ENCODE measurements around the gene UNC93A.
A peak's percentile ranks its signal among the peaks of the same experiment; 100 is the strongest.
"Not testable (repeated sequence)": the region's sequence is repeated elsewhere in the genome, so short reads cannot be mapped to it uniquely, and the experiment has no call there.

UNC93A gene

DNA sequence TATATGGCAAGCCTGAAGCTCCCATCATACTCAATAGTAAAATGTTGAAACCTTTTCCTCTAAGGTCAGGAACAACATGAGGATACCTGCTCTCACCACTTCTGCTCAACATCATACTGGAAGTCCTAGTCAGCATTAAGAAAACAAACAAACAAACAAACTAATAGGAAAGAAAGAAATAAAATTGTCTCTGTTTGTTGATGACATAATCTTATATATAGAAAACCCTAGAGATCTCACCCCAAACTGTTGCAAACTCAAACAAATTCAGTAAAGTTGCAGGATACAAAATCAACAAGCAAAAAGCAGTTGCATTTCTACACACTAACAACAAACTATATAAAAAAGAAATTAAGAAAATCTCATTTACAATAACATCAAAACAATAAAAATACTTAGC is 54.2 kb downstream of the UNC93A start:
- Histone ChIP-seq H3K36me3 (ENCODE audit: control insufficient read depth in 2 of 2, insufficient read depth in 2 of 2, low read length in 2 of 2) (no peaks in the 10 kb centered on the region), H3K4me3 (ENCODE audit: low read length in 2 of 2) (no peak overlapping the region), H3K4me1 (ENCODE audit: control insufficient read depth, insufficient read depth, low read length) (no peaks in the 10 kb centered on the region), H3K27ac (ENCODE audit: low read length) (no peak overlapping the region), H3K9ac (ENCODE audit: low read length in 2 of 2) (no peak overlapping the region), H3K9me3 (ENCODE audit: control insufficient read depth in 2 of 2, low read length in 2 of 2) (no peaks in the 10 kb centered on the region), H3K27me3 (ENCODE audit: control insufficient read depth in 1 of 2, insufficient read depth in 2 of 2, low read length in 2 of 2) (no peaks in the 10 kb centered on the region)

DNA sequence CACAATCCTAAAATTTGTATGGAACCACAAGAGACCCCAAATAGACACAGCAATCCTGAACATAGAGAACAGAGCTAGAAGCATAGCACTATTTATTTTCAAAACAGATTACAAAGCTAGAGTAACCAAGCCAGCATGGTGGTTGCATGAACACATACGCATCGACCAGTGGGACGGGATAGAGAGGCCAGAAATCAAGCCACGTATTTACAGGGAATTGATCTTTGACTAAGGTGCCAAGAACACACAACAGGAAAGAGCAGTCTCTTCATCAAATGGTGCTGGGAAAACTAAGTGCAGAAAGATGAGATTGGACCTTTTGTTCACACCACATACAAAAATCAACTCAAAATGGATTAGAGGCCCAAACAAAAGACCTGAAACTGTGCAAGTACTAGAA is 54.8 kb downstream of the UNC93A start:
- Histone ChIP-seq H3K4me1 (ENCODE audit: control insufficient read depth, insufficient read depth, low read length) (peaks cover 4% of the 10 kb centered on the region), H3K27ac (ENCODE audit: low read length) (no peak overlapping the region), H3K4me3 (ENCODE audit: low read length in 2 of 2) (no peak overlapping the region), H3K36me3 (ENCODE audit: control insufficient read depth in 2 of 2, insufficient read depth in 2 of 2, low read length in 2 of 2) (no peaks in the 10 kb centered on the region), H3K9ac (ENCODE audit: low read length in 2 of 2) (no peak overlapping the region), H3K9me3 (ENCODE audit: control insufficient read depth in 2 of 2, low read length in 2 of 2) (no peaks in the 10 kb centered on the region), H3K27me3 (ENCODE audit: control insufficient read depth in 1 of 2, insufficient read depth in 2 of 2, low read length in 2 of 2) (no peaks in the 10 kb centered on the region)

DNA sequence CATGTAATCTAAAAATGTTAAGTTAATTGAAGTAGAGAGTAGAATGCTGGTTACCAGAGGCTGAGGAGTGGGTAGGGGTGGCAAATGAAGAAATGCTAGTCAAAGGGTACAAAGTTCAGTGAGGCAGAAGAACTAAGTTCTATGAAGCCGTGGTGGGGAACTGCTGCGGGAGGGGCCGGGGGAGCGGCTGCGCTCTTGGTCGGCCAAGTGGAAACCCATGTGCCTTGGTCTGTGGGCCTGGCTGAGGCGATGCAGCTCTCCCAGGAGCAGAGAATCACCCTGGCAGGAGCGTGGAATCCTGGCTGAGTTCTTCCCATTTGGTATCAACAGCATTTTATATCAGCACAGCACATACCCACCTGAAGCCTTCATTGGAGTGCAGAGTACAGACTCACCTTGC is 56.1 kb downstream of the UNC93A start:
- Histone ChIP-seq H3K9ac (ENCODE audit: low read length in 2 of 2) (no peak overlapping the region), H3K27ac (ENCODE audit: low read length) (no peak overlapping the region), H3K36me3 (ENCODE audit: control insufficient read depth in 2 of 2, insufficient read depth in 2 of 2, low read length in 2 of 2) (no peaks in the 10 kb centered on the region), H3K4me1 (ENCODE audit: control insufficient read depth, insufficient read depth, low read length) (peaks cover 7% of the 10 kb centered on the region), H3K9me3 (ENCODE audit: control insufficient read depth in 2 of 2, low read length in 2 of 2) (no peaks in the 10 kb centered on the region), H3K4me3 (ENCODE audit: low read length in 2 of 2) (no peak overlapping the region), H3K27me3 (ENCODE audit: control insufficient read depth in 1 of 2, insufficient read depth in 2 of 2, low read length in 2 of 2) (peaks cover 0 to under 1% of the 10 kb centered on the region in 2 donors)

DNA sequence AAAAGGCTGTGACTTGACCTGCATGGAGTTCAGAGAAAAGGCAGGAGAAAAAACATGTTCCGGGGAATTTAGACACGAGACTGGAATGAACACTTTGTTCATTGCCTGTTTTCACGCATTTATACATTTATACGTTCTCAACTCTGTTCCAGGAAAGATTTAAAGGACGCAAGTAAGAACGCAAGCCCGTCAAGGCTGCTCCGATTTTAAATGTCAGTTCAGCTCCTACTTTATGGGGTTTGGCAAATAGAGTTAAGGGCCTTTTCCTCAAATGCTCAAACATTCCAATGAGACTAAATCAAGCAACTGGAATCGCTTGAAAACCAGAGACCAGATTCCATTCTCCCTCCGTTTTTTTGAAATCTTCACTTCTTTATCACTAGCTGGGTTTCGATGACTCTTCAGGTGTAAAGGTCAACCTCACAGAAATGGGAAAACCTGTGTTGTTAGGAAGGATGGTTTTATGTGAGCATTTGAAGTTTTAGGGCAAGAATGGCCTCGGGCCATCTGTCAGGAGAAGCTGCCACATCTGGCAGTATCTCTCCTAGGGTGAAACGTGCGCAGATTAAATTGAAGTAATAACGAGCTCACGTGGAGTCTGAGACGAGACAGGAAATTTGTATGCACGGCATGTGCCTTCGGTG is 58.6 kb downstream of the UNC93A start:
- no peak overlapping the region for H3K9ac ChIP-seq (ENCODE audit: low read length in 2 of 2)
- H3K36me3 ChIP-seq (ENCODE audit: control insufficient read depth in 2 of 2, insufficient read depth in 2 of 2, low read length in 2 of 2) = no peaks in the 10 kb centered on the region
- H3K9me3 ChIP-seq (ENCODE audit: control insufficient read depth in 2 of 2, low read length in 2 of 2) = no peaks in the 10 kb centered on the region
- H3K4me3 ChIP-seq (ENCODE audit: low read length in 2 of 2) = no peak overlapping the region
- H3K27ac ChIP-seq (ENCODE audit: low read length) = no peak overlapping the region
- H3K27me3 ChIP-seq (ENCODE audit: control insufficient read depth in 1 of 2, insufficient read depth in 2 of 2, low read length in 2 of 2) = peaks cover 0 to 3% of the 10 kb centered on the region in 2 donors
- H3K4me1 ChIP-seq (ENCODE audit: control insufficient read depth, insufficient read depth, low read length) = peaks cover 7% of the 10 kb centered on the region

DNA sequence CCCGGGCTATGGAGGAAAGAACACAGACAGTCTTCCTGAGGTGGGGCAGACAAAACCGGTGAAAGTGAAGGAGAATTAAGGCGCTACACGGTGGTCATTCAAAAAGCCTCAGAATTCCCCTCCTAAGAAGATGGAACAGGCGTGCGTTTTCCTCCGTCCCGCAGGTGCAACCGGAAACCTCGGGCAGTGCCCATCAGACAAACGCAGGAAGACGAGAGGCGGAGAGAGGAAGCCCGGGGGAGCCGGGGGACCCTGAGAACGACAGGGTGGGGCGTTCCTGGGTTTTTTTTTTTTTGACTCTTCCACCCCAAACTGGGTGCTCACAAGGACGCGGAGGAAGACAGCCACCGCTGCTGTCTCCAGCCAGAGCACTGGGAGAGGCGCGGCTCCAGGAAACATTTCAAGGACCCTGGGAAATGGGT is 59.2 kb downstream of the UNC93A start:
- peaks cover 7% of the 10 kb centered on the region for H3K4me1 ChIP-seq (ENCODE audit: control insufficient read depth, insufficient read depth, low read length)
- no peaks in the 10 kb centered on the region for H3K36me3 ChIP-seq (ENCODE audit: control insufficient read depth in 2 of 2, insufficient read depth in 2 of 2, low read length in 2 of 2)
- H3K9ac ChIP-seq (ENCODE audit: low read length in 2 of 2) = no peak overlapping the region
- no peaks in the 10 kb centered on the region for H3K9me3 ChIP-seq (ENCODE audit: control insufficient read depth in 2 of 2, low read length in 2 of 2)
- no peak overlapping the region for H3K4me3 ChIP-seq (ENCODE audit: low read length in 2 of 2)
- H3K27me3 ChIP-seq (ENCODE audit: control insufficient read depth in 1 of 2, insufficient read depth in 2 of 2, low read length in 2 of 2) = peaks cover 0 to 3% of the 10 kb centered on the region in 2 donors
- no peak overlapping the region for H3K27ac ChIP-seq (ENCODE audit: low read length)

DNA sequence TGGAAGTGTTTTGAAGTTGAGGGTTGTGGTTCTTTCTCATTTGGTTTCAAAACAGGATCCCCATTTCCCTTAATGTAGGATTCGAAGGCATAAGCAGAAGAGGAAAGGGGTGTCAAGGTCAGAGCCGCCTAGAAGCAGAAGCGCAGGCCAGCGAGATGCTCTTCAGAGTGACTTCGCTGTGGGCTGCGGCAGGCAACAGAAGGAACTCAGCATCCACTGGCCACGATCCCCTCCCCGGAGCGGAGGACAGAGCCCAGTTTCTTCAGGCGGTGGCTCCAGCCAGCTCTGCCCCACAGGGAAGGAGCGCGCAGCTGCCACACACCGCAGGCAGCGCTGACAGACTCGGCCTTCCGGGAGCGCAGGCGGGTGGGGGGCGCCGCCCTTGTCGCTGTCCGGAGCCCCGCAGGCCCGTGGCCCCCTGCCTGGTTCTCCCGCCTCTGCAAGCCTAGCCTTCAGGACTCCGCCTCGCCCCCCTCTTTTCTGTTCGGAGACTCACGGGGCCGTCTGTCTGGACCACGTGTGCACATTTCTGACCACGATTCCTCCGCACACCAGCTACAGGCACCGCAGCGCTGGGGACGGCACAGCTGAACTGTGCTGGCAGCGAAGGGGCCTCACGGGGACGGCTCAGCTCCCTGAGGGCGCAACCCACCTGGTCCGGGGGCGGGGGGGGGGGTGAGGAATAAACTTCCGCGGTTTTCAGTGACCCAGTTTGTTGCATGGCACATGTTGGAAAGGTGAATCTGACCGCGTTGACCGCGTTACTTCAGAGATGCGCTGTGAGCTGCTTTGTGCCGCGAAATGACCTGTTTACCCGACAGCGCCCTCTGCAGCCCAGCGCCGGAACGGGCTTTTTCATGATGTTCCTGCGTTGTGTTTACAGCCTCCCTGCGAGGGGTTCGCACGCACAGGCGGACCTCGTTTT is 59.9 kb downstream of the UNC93A start:
- Histone ChIP-seq H3K4me1 (ENCODE audit: control insufficient read depth, insufficient read depth, low read length) (peaks cover 7% of the 10 kb centered on the region), H3K4me3 (ENCODE audit: low read length in 2 of 2) (peak overlapping the region; percentile 69 to 71), H3K9ac (ENCODE audit: low read length in 2 of 2) (peak overlapping the region; percentile 36 to 54), H3K27me3 (ENCODE audit: control insufficient read depth in 1 of 2, insufficient read depth in 2 of 2, low read length in 2 of 2) (peaks cover 0 to 3% of the 10 kb centered on the region in 2 donors), H3K36me3 (ENCODE audit: control insufficient read depth in 2 of 2, insufficient read depth in 2 of 2, low read length in 2 of 2) (no peaks in the 10 kb centered on the region), H3K27ac (ENCODE audit: low read length) (no peak overlapping the region), H3K9me3 (ENCODE audit: control insufficient read depth in 2 of 2, low read length in 2 of 2) (no peaks in the 10 kb centered on the region)

DNA sequence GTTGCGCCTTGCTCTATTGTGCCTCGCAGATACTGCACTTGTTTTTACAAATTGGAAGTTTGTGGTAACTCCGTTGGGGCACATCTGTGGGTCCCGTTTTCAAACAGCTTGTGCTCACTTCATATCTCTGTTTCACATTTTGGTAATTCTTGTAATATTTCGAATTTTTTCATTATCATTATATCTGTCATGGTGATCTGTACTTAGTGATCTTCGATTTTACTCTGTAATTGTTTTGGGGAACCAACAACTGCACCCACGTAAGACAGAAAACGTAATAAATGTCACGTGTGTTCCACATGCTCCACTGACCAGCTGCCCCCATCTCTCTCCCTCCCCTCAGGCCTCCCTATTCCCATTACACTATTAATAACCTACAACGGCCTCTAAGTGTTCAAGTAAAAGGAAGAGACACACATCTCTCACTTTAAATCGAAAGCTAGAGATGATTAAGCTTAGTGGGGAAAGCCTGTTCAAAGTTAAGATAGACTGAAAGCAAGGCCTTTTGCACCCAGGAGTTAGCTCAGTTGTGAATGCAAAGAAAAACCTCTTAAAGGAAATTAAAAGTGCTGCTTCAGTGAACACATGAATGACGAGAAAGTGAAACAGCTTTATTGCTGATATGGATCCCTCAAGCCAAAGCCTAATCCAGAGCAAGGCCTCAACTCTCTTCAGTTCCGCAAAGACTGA is 60.7 kb downstream of the UNC93A start:
- Histone ChIP-seq H3K36me3 (ENCODE audit: control insufficient read depth in 2 of 2, insufficient read depth in 2 of 2, low read length in 2 of 2) (no peaks in the 10 kb centered on the region), H3K4me1 (ENCODE audit: control insufficient read depth, insufficient read depth, low read length) (peaks cover 7% of the 10 kb centered on the region), H3K27ac (ENCODE audit: low read length) (no peak overlapping the region), H3K27me3 (ENCODE audit: control insufficient read depth in 1 of 2, insufficient read depth in 2 of 2, low read length in 2 of 2) (peaks cover 0 to 3% of the 10 kb centered on the region in 2 donors), H3K4me3 (ENCODE audit: low read length in 2 of 2) (peak overlapping the region; percentile 69 to 71), H3K9me3 (ENCODE audit: control insufficient read depth in 2 of 2, low read length in 2 of 2) (no peaks in the 10 kb centered on the region), H3K9ac (ENCODE audit: low read length in 2 of 2) (peak overlapping the region in 1 of 2 donors; percentile 36)

DNA sequence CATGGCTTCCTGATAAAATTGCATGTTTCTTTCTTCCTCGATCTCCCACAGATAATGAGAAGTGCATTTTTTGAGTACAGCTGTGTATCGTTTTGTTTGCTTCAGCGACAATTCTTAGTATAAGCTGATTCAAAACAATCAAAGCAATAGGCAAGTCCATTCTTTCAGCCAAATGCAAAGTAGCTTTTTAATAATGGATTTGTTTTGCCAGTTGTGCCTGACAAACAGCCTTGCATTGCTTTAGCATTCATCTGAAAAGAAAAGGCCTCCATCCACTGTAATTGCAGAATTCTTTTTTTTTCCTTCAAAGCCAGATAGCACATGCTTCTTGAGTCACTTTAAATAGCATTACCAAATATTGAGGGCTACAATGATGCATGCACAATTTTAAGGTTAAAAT is 65.8 kb downstream of the UNC93A start:
- H3K4me3 ChIP-seq (ENCODE audit: low read length in 2 of 2) = no peak overlapping the region
- H3K27ac ChIP-seq (ENCODE audit: low read length) = no peak overlapping the region
- peaks cover 2 to 3% of the 10 kb centered on the region in 2 donors for H3K27me3 ChIP-seq (ENCODE audit: control insufficient read depth in 1 of 2, insufficient read depth in 2 of 2, low read length in 2 of 2)
- H3K4me1 ChIP-seq (ENCODE audit: control insufficient read depth, insufficient read depth, low read length) = no peaks in the 10 kb centered on the region
- no peaks in the 10 kb centered on the region for H3K36me3 ChIP-seq (ENCODE audit: control insufficient read depth in 2 of 2, insufficient read depth in 2 of 2, low read length in 2 of 2)
- H3K9me3 ChIP-seq (ENCODE audit: control insufficient read depth in 2 of 2, low read length in 2 of 2) = no peaks in the 10 kb centered on the region
- no peak overlapping the region for H3K9ac ChIP-seq (ENCODE audit: low read length in 2 of 2)

DNA sequence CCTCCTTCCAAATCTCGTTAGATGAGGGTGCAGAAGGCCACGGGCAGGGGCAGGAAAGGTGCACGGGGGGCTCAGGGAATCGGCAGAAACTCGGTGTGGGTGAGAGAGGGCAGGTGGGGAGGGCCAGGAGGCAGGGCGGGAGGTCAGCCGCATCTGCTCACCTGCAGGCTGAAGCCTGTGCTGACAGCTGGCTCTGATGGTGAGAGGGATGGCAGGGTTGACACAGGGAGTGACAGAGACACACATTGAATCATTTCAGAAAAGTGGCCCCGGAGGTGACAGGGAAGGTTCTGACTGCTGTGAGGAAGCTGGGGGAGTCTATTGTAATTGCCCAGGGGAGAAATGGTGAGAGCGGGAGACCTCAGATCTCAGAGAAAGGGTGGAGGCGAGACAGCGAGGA is 67.3 kb downstream of the UNC93A start:
- H3K4me3 ChIP-seq (ENCODE audit: low read length in 2 of 2); H3K9ac ChIP-seq (ENCODE audit: low read length in 2 of 2); H3K36me3 ChIP-seq (ENCODE audit: control insufficient read depth in 2 of 2, insufficient read depth in 2 of 2, low read length in 2 of 2); H3K27me3 ChIP-seq (ENCODE audit: control insufficient read depth in 1 of 2, insufficient read depth in 2 of 2, low read length in 2 of 2); H3K9me3 ChIP-seq (ENCODE audit: control insufficient read depth in 2 of 2, low read length in 2 of 2); H3K27ac ChIP-seq (ENCODE audit: low read length); H3K4me1 ChIP-seq (ENCODE audit: control insufficient read depth, insufficient read depth, low read length): not testable (repeated sequence)

DNA sequence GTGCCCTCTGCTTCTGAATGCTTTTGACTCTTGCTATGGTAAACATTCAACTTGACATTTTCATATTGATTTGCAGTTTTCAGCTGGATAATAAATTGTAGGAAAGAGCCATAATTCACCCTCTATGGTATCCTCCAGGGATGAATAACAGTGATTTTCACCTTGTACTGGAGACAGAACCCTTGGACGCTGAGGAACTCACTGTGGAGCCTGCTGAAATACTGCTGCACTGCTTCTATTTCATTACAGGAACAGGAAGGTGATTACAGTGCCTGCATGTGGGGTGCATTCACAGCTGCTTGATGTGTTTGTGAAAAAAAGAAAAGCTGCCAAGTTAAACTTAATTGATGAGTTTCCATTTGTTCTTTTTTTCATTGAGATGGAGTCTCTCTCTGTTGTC is 70.1 kb downstream of the UNC93A start:
- H3K4me1 ChIP-seq (ENCODE audit: control insufficient read depth, insufficient read depth, low read length); H3K4me3 ChIP-seq (ENCODE audit: low read length in 2 of 2); H3K27ac ChIP-seq (ENCODE audit: low read length); H3K9me3 ChIP-seq (ENCODE audit: control insufficient read depth in 2 of 2, low read length in 2 of 2); H3K36me3 ChIP-seq (ENCODE audit: control insufficient read depth in 2 of 2, insufficient read depth in 2 of 2, low read length in 2 of 2); H3K9ac ChIP-seq (ENCODE audit: low read length in 2 of 2); H3K27me3 ChIP-seq (ENCODE audit: control insufficient read depth in 1 of 2, insufficient read depth in 2 of 2, low read length in 2 of 2): not testable (repeated sequence)

Data from stomach smooth muscle (tissue), 2 donors.